HG03378 (cell line): ENCODE data around the gene FAM120B.
"Not testable (repeated sequence)": the region's sequence is repeated elsewhere in the genome, so short reads cannot be mapped to it uniquely, and the experiment has no call there.

ENCODE experiments used
- ATAC-seq: cut with Tn5 transposase; IDR thresholded peaks from one replicate; pipeline ENCODE4 v1.9.1; 2021; ENCODE audit warnings: mild to moderate bottlenecking, moderate library complexity; ENCODE audit not compliant: unreplicated experiment

The FAM120B gene

DNA sequence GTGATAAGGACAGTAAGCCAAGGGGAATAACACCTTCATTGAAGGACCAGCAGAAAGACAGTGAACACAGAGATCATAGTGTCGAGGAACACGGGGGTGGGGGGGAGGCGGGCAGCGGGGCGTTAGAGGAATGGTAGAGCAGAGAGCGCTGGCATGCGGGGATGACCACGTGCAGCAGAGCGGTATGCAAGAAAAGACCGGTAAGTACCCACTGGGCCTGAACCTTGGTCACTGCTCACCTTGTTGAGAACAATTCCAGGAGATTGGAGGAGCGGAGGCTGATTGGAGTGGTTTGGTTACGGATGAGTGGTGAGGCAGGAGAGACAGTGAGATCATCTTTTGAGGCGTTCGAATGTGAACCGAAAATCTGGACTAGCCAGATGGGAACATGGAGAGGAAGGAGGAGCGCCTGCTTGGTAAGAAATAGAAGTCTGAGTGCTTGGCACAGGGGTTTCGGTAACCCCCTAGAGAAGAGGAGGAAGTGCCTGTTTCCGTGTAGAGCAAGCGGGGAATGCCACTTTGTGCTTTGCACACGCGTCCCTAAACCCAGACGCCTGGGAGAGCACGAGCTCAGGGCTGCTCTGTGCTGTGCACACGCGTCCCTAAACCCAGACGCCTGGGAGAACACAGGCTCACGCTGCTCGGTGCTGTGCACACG lies 70.0 kb downstream of the FAM120B start:
- no peak for ATAC-seq

GRCh38 chr6:170378502-170378901 lies 71.9 kb downstream of the FAM120B start:
- no peak for ATAC-seq

GRCh38 chr6:170381562-170381961 lies 75.0 kb downstream of the FAM120B start:
- ATAC-seq, result no peak

DNA sequence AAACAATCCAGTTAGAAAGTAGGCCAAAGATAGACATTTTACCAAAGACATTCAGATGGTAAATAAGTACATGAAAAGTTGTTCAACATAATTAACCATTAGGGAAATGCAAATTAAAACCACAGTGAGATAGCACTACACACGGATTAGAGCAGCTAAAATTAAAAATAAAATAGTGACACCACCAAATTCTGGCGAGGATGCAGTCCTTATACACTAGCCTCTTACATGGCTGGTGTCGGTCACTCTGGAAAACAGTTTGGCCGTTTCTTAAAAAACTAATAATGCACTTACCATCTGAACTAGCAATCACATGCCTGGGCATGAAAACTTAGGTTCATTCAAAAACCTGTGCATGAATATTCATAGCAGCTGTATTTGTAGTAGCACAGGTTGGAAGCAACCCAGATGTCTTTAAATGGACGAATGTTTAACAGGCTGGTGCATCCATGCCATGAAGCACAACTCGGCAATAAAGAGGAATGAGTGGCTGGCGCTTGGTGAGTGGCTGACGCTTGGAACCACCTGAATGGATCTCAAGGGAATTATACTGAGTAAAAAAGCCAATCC lies 77.0 kb downstream of the FAM120B start:
- no peak for ATAC-seq

DNA sequence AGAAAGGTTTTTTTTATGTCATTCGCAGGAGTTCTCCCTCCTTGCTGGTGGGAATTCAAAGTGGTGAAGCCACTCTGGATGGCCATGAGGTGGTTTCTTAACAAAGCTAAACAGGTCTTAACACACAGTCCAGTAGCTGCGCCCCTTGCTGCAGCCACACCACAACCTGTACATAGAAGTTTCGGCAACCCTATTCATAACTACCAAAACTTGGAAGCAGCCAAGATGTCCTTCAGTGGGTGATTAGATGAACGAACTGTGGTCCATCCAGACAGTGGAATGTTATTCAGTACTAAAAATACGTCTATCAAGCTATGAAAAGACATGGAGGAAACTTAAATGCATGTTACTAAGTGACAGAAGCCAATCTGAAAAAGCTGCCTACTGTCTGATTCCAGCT lies 78.9 kb downstream of the FAM120B start:
- ATAC-seq, result no peak

- no peak for ATAC-seq
Observed at GRCh38 chr6:170388113-170388512, 81.6 kb downstream of the FAM120B start.

DNA sequence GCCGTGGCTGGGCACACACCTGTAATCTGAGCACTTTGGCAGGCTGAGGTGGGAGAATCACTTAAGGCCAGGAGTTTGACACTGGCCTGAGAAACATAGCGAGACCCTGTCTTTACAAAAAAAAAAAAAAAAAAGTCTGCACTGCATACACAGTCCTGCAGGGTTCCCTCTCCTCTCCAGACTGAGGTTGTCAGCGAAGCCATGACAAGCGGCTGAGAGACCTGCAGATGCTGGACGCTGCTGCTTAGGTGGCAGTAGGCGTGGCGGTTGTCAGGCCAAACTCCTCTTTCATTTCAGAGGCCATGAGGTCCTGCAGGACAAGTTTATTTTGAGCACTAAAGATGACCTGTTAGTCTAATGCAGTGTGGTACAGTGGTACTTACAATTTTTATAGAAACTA lies 86.5 kb downstream of the FAM120B start:
- ATAC-seq, result no peak

DNA sequence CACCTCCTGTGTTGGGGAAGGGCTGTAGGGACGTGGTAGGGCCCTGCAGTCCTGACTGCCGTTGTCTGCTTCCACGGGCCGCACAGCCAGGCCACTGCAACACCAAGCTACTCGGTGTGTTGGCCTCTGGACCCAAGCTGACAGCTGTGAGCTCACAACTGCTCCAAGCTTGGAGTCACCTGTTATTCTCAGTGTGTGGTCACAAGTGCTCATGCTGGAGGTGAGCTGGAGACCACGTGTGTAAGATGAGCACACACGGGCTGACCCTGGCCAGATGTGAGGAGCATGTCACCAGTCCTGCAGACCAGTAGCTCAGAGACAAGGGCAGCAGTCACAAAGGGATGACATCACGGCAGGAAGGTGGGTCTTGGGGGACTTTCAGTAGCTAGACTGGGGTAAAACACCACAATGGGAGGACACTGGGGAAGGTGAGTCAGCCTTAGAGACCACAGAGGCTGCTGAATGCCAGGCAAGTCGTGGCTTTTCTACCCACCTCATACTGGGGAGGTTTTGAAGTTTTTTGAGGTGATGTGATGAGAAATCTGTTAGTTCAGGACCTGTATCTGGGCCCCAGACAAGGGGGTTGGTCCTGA lies 87.3 kb downstream of the FAM120B start:
- no peak for ATAC-seq

GRCh38 chr6:170394980-170395379 lies 88.4 kb downstream of the FAM120B start:
- no peak for ATAC-seq

DNA sequence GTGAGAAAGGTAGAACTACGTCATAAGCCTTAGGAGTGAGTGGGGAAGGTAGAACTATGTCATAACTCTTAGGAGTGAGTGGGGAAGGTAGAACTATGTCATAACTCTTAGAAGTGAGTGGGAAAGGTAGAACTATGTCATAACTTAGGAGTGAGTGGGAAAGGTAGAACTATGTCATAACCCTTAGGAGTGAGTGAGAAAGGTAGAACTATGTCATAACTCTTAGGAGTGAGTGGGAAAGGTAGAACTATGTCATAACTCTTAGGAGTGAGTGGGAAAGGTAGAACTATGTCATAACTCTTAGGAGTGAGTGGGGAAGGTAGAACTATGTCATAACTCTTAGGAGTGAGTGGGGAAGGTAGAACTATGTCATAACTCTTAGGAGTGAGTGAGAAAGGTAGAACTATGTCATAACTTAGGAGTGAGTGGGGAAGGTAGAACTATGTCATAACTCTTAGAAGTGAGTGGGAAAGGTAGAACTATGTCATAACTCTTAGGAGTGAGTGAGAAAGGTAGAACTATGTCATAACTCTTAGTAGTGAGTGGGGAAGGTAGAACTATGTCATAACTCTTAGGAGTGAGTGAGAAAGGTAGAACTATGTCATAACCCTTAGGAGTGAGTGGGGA lies 92.3 kb downstream of the FAM120B start:
- not testable (repeated sequence) for ATAC-seq

DNA sequence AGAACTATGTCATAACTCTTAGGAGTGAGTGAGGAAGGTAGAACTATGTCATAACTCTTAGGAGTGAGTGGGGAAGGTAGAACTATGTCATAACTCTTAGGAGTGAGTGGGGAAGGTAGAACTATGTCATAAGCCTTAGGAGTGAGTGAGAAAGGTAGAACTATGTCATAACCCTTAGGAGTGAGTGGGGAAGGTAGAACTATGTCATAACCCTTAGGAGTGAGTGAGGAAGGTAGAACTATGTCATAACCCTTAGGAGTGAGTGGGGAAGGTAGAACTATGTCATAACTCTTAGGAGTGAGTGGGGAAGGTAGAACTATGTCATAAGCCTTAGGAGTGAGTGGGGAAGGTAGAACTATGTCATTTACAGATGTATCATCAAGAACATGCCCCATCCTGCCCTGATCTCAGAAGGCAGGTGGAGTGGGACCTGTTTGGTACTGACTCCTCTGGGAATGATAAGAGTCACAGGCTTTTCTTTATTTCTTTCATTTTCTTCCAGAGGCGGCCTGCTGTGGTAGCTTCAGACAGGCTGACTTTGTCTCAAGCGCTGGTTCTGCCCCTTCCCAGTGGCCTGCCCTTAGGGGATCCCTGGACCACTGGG lies 93.5 kb downstream of the FAM120B start:
- not testable (repeated sequence) for ATAC-seq

DNA sequence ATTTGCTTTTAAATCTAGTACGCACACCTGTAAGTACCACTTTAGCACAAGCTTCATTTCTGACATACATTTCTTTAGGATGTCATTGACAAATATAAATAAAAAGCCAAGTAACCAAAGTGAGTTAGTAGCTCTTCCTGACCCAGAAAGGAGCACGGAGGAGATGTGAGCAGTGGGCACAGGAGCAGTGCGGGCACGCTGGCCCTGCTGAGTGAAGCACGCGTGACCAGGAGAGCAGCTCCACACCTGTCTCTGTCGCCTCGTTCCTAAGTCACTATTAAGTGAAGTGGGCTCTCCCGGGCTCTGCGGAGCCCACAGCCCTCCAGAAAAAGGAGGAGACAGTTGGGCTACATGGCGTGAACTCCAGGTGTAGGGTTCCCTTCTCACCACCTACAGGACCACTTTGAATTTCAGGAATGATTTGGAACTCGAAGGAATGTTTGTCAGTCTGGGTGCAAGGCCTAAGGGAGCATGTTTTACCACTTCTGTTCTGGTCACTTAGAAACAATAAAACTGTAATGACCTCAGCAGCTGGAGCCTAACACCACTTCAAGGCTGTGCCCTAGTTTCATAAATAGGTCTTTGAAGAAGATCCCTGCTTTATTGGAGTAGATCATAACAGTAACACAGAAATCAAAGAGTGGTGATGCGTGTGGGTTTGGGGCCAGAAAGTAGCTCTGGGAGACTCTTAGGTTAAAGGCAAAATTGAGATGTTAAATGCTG lies 95.9 kb downstream of the FAM120B start:
- no peak for ATAC-seq

GRCh38 chr6:170403451-170403850 lies 96.9 kb downstream of the FAM120B start:
- no peak for ATAC-seq

DNA sequence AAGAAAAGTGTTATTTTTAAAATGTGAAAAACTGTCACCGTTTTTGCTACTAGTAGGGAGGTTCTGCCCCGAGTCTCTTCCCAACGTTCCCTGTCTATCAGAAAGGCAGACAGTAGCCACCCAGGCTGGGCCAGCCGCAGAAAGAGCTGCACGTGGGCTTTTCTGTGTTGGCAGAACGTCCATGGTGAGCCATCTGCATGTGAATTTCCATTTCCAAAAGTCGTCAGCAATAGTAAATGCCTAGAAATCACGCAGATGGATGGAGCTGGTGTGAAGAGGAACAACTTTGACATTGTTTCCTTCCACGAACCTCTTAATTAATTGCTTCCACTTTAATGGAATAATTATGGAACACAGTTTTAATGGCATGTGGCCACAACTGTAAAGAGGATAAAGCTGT lies 97.5 kb downstream of the FAM120B start:
- ATAC-seq, result no peak

DNA sequence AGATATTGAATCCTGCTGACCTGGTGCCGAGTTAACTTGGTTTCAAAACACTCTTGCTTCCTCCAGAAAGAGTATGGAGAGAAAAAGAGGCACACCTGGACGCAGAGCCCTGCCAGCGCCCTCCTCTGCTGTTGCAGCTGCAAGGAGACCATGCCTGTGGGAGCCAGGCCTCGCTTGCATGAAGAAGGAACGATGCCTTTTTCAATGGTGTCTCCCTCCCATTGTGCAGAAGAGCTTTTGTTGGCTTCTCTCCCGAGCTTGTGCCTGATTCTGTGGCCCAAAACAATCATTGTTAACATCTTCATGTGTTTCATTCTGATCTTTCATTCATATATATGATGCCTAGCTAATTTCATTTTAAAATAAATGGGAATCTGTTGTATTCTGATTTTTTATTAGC lies 98.1 kb downstream of the FAM120B start:
- no peak for ATAC-seq

- ATAC-seq, result no peak
Observed at GRCh38 chr6:170405311-170405975, 98.9 kb downstream of the FAM120B start.

DNA sequence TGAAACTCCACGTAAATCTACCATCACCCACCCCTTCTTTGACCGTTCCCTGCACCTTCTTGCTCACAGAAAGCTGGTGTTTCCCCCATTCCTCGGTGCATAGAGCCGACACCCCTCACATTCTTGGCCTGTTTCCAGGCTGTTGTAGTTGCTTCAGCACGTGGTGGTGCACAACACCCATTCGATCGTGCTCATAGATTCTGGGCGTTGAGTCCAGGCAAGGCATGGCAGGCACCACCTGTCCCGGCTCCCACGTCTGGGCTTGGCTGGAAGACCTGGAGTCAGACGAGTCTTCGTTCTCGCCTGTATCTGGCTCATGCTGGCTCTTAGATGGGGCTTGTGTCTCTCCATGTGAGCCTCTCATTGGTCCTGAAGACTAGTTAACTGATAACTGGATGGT lies 100.6 kb downstream of the FAM120B start:
- no peak for ATAC-seq

GRCh38 chr6:170407932-170408331 lies 101.4 kb downstream of the FAM120B start:
- no peak for ATAC-seq

DNA sequence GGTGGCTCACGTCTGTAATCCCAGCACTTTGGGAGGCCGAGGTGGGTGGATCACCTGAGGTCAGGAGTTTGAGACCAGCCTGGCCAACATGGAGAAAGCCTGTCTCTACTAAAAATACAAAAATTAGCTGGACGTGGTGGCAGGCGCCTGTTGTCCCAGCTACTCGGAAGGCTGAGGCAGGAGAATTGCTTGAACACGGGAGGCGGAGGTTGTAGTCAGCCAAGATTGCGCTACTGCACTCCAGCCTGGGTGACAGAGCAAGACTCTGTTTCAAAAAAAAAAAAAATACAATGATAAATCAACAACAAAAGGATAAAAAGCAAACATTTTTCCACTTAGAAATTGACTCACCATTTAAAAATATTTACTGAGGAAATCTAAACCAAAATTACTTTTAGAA lies 103.2 kb downstream of the FAM120B start:
- not testable (repeated sequence) for ATAC-seq

DNA sequence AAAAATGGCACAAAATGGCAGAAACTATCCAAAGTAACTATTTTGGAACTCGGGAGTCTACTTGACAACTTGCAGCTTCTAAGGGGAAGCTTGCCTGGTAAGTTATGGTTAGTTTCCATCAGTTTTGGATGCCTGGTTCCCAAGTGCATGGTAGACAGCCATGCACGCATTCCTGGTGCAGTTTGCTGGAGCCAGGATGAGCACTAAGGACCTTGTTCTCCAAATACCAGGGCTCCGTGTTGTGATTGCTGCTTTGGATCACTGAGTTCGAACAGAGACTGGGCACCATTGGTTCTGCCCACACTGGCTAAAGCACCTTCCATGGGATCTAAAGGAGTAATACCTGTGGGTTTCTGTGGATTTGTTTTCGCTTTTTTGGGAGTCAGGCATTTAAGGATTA lies 103.7 kb downstream of the FAM120B start:
- ATAC-seq, result no peak

DNA sequence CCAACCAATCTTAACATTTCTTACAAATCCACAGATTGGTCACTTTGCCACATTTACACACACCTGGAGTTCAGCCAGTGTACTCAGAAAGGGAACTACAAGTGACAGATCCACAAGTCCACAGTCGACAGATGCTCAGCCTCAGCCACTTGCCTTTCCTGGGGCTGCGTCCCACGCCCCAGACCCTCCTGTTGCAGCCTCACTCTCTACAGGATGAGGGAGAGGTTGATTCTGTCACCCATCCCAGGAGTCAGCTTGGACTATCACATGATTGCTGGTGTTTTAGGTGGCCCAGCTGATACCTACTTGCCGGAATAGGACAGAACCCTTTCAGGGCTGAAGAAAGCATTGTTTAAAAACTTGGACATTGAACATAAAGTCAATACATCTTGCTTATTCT lies 108.8 kb downstream of the FAM120B start:
- no peak for ATAC-seq
